ENCODE results near the gene CELSR1.

The CELSR1 gene

GRCh38 chr22:46551996-46552395 is 14.6 kb upstream of the CELSR1 start:
- no peak for DNase-seq

DNA sequence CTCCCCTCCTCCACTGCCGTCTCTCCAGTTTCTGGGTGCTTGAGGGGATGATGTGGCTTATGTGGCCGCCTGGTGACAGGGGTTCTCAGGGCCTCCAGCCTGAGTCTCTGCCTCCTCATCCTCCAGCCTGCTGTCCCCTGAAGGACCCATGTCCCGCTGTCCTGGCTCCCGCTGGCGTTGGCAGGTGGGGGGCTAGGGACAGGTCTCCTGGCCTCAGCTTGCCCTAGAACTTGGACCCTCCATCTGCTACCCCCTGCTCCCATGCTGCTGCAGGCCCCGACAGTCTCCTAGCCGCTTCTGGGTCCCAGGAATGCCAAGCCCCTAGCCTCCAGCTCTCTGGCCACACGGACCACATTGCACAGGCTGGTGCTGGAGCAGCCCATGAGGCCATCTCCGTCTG is 13.9 kb upstream of the CELSR1 start:
- no peak for DNase-seq

DNA sequence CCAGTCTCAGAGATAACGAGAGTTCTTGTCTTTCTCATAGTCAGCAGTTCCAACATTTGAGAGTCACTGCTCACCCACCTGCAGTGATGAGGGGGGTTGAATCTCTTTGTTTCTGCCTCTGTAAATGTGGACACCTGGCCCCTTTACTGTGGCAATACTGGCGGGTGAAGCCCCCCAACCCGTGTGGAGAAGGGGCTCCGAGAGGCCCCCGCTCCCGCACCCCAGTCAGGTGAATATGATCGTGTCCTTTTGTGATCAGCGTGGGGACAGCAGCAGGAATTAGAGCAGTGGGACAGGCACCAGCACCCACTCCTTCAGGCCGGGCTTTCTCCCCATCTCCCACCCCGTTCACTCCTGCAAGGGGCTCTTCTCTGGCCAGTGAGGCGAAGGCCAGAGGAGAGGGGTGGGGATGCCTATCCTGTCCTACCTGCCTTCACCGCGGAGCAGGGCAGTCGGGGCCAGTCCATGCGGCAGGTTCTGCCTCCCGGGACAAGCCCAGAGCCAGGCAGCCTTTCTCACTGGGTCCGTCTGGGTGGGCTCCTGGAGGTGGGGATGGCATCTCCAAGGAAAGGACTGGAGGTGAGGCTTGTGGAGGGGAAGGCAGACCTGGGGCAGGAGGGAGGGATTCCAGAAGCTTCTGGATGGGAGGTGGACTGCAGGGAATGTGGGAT is 12.7 kb upstream of the CELSR1 start:
- DNase-seq, result no peak

DNA sequence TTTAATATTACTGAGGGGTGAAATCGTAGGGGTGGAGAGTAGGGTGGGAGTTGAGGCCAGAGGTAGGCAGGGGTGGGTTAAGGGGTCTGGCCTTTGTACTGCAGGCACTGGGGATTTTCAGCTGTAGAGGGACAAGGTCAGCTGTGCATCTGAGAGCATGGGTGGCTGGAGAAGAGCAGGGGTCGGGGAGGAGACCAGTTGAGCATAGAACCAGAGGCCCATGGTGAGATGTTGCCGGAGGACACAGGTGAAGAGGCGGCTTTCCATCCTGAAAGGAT is 12.1 kb upstream of the CELSR1 start:
- DNase-seq, result no peak

DNA sequence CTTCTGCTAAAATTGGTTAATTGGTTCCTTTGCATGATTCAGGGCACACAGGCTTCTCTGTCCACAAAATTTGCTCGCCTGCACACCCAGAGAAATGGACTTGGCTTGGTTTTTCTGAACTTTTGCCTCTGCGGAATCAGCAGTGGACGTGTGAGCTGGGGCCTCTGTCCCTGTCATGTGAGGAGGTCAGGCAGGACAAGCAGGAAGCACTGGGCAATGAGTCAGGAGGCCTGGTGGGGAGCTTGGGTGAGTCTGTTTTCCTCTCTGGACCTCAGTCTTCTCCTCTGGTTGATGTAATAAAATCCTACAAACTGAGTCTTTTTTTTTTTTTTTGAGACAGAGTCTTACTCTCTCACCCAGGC is 10.4 kb upstream of the CELSR1 start:
- no peak for DNase-seq

- no peak for DNase-seq
Measured at GRCh38 chr22:46547179-46547882, 9.9 kb upstream of the CELSR1 start.

GRCh38 chr22:46546466-46547178 is 9.2 kb upstream of the CELSR1 start:
- no peak for DNase-seq

- DNase-seq, result no peak
Measured at GRCh38 chr22:46545086-46545792, 7.8 kb upstream of the CELSR1 start.

GRCh38 chr22:46542011-46542985 is 4.9 kb upstream of the CELSR1 start:
- peak; percentile 10 for DNase-seq

DNA sequence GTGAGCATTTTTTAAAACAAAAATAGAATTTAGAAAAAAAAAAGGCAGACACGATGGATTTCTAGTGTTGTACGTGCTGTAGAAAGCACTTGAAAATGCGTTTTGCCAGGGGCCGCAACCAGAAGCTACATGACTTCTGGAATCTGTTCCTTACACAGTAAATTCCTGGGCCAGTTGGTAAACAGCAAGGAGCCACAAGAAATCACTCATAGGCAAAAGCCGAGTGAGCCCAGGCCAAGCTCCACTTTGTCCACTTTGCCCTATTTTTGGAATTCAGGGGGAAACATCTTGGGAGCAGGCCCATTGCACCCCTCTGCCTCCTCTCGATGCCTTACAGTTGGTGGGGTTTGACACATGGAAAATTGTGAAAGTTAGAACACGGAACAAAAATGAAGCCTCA is 4.1 kb upstream of the CELSR1 start:
- DNase-seq, result no peak

GRCh38 chr22:46540874-46541273 is 3.5 kb upstream of the CELSR1 start:
- no peak for DNase-seq

DNA sequence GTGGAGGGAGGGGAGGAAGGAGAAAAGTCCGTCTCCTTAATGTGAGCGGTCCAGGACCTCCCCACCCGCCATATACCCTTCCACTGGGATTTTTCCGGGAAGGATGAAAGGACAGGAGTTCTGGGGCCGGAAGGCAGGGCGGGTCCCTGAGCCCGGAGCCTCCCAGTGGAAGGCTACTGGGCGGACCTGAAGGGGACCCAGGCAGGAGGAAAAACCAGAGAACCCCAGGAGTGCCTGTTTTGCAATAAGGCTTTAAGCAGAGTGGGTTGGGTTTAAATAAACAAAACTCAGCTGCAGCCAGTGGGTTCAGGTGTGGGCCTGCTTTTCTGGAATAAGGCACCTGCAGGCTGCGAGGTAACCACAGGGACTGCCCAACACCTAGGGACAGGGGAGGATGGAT is 1.7 kb upstream of the CELSR1 start:
- no peak for DNase-seq

GRCh38 chr22:46538814-46539160 is 1.4 kb upstream of the CELSR1 start:
- no peak for DNase-seq

DNA sequence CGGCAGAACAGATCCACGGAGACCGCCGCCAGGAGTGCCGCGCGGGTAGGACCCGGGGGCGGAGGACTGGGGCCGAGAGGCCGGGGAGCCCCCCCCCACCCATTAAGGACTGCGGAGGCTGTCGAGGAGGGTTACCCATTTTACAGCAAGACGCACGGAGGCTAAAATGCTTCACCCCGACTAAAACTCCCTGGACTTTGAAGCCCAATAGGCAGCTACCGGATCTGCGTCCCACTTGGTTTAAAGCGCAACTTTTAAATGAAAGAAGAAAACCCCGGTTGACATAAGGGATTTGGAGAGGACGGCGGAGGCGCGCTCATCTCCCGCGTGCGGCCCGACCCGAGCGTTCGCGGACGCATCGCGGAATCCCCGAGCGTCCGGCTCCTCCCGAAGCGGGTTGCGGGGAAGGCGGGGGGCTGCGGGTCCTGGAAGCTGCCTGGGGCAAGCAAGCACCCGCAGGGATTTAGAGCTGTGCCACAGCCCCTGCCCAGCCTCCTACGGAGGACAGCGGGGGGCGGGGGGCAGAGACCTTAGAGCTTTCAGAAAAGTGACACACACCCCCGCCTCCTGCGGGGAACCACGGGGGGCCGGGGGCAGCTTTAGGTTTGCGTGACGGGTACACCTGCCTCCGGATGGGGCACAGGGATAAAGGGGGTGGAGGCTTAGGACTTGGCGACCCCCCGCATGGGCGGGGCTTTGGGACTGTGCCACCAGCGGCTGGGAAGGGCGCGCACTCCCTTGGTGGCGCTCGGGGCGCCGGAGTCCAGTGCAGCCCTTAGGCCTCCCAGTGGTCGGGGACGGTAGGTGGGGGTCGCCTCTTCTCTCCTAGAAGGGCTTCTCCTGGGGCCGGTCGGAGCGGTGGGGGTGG is 760 bp upstream of the CELSR1 start:
- no peak for DNase-seq

GRCh38 chr22:46536537-46537224 is 739 bp downstream of the CELSR1 start:
- DNase-seq, result no peak

DNA sequence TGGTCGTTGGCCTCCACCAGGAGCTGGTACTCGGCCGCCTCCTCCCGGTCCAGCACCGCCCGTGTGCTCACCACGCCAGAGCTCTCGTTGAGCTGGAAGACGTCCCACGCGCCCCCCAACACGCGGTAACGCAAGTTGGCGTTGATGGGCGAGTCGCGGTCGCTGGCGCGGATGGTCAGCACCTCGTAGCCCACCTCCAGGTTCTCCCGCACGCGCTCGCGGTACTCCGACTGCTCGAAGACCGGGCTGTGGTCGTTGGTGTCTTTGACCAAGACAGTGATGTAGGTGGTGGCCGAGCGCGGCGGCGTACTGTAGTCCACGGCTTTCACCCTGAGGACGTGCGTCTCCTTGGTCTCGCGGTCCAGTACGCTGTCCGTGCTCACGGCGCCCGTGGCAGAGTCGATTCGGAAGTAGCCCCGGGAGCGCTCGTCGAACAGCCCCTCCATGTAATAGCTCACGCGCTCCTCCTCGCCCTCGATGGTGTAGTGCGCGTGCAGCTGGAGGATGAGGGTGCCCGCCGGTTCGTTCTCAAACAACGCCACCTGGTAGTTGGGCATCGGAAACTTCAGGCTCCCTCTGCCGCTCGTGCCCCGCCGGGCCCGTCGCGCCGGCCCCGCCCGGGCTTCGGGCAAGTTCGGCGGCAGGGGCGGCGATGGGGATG is 1.4 kb downstream of the CELSR1 start:
- DNase-seq, result no peak

DNA sequence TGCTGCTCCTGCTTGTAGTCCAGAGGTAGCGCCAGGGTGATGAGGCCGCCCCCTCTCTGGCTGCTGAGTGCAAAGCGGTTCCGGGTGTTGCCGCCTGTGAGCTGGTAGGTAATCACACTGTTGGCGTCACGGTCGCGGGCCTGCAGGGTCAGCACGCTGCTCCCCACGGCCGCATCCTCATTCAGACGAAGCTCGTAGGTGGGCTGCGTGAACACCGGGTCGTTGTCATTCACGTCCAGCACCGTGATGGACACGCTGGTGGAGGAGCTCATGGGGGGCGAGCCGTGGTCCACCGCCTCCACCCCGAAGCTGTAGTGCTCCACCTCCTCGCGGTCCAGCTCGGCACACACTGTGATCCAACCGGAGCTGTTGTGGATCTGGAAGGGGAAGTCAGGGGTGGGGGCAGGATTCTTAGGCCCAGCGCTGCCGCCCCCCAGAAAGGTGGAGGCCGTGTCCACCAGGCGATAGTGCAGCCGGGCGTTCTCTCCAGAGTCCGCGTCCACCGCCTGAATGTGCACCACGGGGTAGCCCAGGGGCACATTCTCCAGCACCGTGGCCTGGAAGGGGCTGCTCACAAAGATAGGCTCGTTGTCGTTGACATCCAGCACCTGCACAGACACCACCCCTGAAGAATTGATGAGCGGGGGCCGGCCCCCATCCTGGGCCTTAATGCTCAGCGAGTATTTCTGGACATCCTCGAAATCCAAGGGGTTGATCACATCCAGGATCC is 2.4 kb downstream of the CELSR1 start:
- no peak for DNase-seq

GRCh38 chr22:46534177-46534776 is 3.1 kb downstream of the CELSR1 start:
- no peak for DNase-seq

DNA sequence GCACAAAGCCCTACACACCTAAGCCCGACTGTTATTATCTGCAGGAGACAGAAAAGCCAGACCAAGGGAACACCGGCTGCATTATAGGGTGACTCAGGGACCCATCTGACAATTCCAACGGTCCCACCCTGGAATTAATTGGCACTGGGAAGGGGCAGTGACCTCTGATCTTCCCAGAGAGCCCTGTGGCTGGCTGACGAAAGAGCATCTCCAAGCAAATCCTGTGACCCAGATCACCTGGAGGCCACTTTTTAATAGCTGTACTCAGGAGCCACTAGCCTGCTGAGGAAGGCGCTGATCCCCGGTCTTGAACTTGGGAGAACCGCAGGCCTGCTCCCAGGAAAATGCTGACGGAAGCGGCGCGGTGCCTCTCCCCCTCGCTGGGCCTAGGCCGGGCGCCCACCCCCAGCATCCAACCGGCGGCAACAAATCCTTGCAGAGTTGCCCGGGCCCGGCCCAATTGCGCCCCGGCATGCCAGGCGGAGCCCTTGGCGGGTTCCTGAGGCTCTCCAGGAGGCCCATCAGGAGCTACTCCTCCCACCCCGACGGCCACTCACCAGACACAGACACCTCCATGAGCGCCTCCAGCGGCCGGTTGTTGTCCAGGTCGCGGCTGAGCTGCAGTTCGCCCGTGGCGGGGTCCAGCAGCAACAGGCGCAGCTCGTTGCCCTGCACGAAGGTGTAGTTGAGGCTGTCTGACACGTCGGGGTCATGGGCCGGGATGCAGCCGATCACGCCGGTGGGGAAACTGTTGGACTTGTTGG is 4.2 kb downstream of the CELSR1 start:
- DNase-seq, result no peak

Measured in DMS153 (cell line).